HL-60 (cell line): Measurements from ENCODE around the gene ZNF202.

Experiments
- CTCF ChIP-seq: IDR thresholded peaks from one replicate; pipeline ENCODE4 v1.5.1; 2011; ENCODE audit warnings: low read length, control low read depth, inconsistent platforms; ENCODE audit not compliant: insufficient read depth
- GABPA ChIP-seq: IDR thresholded peaks from 2 replicates; pipeline ENCODE4 v1.6.1; 2012; ENCODE audit warnings: low read depth
- POLR2AphosphoS5 ChIP-seq: IDR thresholded peaks from 2 replicates; pipeline ENCODE4 v1.6.1; 2012; ENCODE audit warnings: low read depth
- REST ChIP-seq: IDR thresholded peaks from 2 replicates; pipeline ENCODE4 v1.6.1; 2012; ENCODE audit warnings: low read depth; ENCODE audit not compliant: insufficient replicate concordance
- SPI1 ChIP-seq: IDR thresholded peaks from 2 replicates; pipeline ENCODE4 v1.6.1; 2012; ENCODE audit warnings: low read depth, mild to moderate bottlenecking, borderline replicate concordance

GRCh38 chr11:123695231-123695630 lies 46.2 kb downstream of the ZNF202 start:
- no peak for TF ChIP-seq REST
- TF ChIP-seq CTCF: no peak
- no peak for TF ChIP-seq GABPA
- TF ChIP-seq POLR2AphosphoS5: no peak
- no peak for TF ChIP-seq SPI1
